Mesenchymal stem cell (in vitro differentiated cells and primary cell): Measurements from ENCODE around the gene LRTM1.

Experiments
- DNase-seq: peaks from one replicate; pipeline ENCODE4 v3.0.0-alpha.2; 2013
- H2AFZ ChIP-seq: one replicate; pipeline ENCODE4 v1.6.1; 2013; ENCODE audit warnings: low read depth, mild to moderate bottlenecking, control low read depth, inconsistent platforms, low read length, moderate library complexity
- H2AK5ac ChIP-seq: 2 replicates; pipeline ENCODE4 v1.6.1; 2013; ENCODE audit warnings: low read length, moderate library complexity, mild to moderate bottlenecking, inconsistent platforms; ENCODE audit not compliant: severe bottlenecking
- H2BK120ac ChIP-seq: one replicate; pipeline ENCODE4 v1.6.1; 2013; ENCODE audit warnings: low read depth, mild to moderate bottlenecking, inconsistent platforms, low read length, moderate library complexity
- H2BK12ac ChIP-seq, 2 experiments: one replicate each; pipeline ENCODE4 v1.6.1; 2013; ENCODE audit warnings: inconsistent platforms in 2 of 2, low read length in 2 of 2, mild to moderate bottlenecking in 2 of 2, moderate library complexity in 2 of 2, control low read depth in 1 of 2
- H2BK15ac ChIP-seq: one replicate; pipeline ENCODE4 v1.6.1; 2013; ENCODE audit warnings: mild to moderate bottlenecking, low read depth, inconsistent platforms; ENCODE audit not compliant: poor library complexity, severe bottlenecking
- H2BK5ac ChIP-seq: 2 replicates; pipeline ENCODE4 v1.6.1; 2013; ENCODE audit warnings: low read depth, mild to moderate bottlenecking, low read length, control low read depth, inconsistent platforms; ENCODE audit not compliant: poor library complexity, severe bottlenecking
- H3K14ac ChIP-seq, 2 experiments: one replicate each; pipeline ENCODE4 v1.6.1; 2013; ENCODE audit warnings: inconsistent platforms in 2 of 2, low read length in 2 of 2, control low read depth in 1 of 2, mild to moderate bottlenecking in 1 of 2, moderate library complexity in 1 of 2
- H3K18ac ChIP-seq, 2 experiments: one replicate each; pipeline ENCODE4 v1.6.1; 2013; ENCODE audit warnings: inconsistent platforms in 2 of 2, low read length in 2 of 2, control low read depth in 1 of 2, low read depth in 1 of 2, mild to moderate bottlenecking in 1 of 2
- H3K23ac ChIP-seq, 2 experiments: one replicate each; pipeline ENCODE4 v1.6.1; 2013; ENCODE audit warnings: inconsistent platforms in 2 of 2, low read length in 2 of 2, mild to moderate bottlenecking in 2 of 2, moderate library complexity in 2 of 2, control low read depth in 1 of 2
- H3K27ac ChIP-seq: 2 replicates; pipeline ENCODE4 v1.5.1; 2013; ENCODE audit warnings: mild to moderate bottlenecking, moderate library complexity, low read length, control low read depth, inconsistent platforms; ENCODE audit not compliant: poor library complexity, severe bottlenecking
- H3K27me3 ChIP-seq, 2 experiments: 2 replicates each; pipeline versions ENCODE4 v1.6.1 to v1.7.0; 2013; ENCODE audit warnings: low read length in 2 of 2, mild to moderate bottlenecking in 2 of 2, moderate library complexity in 2 of 2, control low read depth in 1 of 2, inconsistent platforms in 1 of 2; ENCODE audit not compliant: control insufficient read depth in 1 of 2, insufficient read depth in 1 of 2
- H3K36me3 ChIP-seq, 2 experiments: 2 replicates each; pipeline versions ENCODE4 v1.6.1 to v1.7.0; 2013; ENCODE audit warnings: low read length in 2 of 2, control low read depth in 1 of 2, inconsistent platforms in 1 of 2, low read depth in 1 of 2, mild to moderate bottlenecking in 1 of 2; ENCODE audit not compliant: insufficient read depth in 2 of 2, control insufficient read depth in 1 of 2
- H3K4ac ChIP-seq, 2 experiments: one replicate each; pipeline ENCODE4 v1.6.1; 2013; ENCODE audit warnings: inconsistent platforms in 2 of 2, low read length in 2 of 2, mild to moderate bottlenecking in 2 of 2, moderate library complexity in 2 of 2, control low read depth in 1 of 2, low read depth in 1 of 2
- H3K4me1 ChIP-seq: 2 replicates; pipeline ENCODE4 v1.6.1; 2013; ENCODE audit warnings: low read depth, low read length, control low read depth; ENCODE audit not compliant: control insufficient read depth, insufficient read depth
- H3K4me2 ChIP-seq: 2 replicates; pipeline ENCODE4 v1.6.1; 2013; ENCODE audit warnings: low read length, mild to moderate bottlenecking, inconsistent platforms; ENCODE audit not compliant: poor library complexity, severe bottlenecking
- H3K4me3 ChIP-seq, 2 experiments: 2 replicates each; pipeline versions ENCODE4 v1.5.1 to v1.7.0; 2013; ENCODE audit warnings: low read length in 2 of 2, mild to moderate bottlenecking in 2 of 2, control low read depth in 1 of 2, low read depth in 1 of 2; ENCODE audit not compliant: insufficient read depth in 1 of 2
- H3K79me1 ChIP-seq: replicated peaks from 2 replicates; pipeline ENCODE4 v1.6.1; 2013; ENCODE audit warnings: mild to moderate bottlenecking, control low read depth, low read length, inconsistent platforms; ENCODE audit not compliant: poor library complexity, severe bottlenecking
- H3K9ac ChIP-seq: 2 replicates; pipeline ENCODE4 v1.7.0; 2013; ENCODE audit warnings: mild to moderate bottlenecking, low read length, moderate library complexity
- H3K9me3 ChIP-seq: 2 replicates; pipeline ENCODE4 v1.7.0; 2013; ENCODE audit warnings: mild to moderate bottlenecking, low read length; ENCODE audit not compliant: control insufficient read depth
- H4K8ac ChIP-seq: one replicate; pipeline ENCODE4 v1.6.1; 2013; ENCODE audit warnings: inconsistent platforms, mild to moderate bottlenecking, low read length, moderate library complexity
- H4K91ac ChIP-seq: one replicate; pipeline ENCODE4 v1.6.1; 2013; ENCODE audit warnings: mild to moderate bottlenecking, low read length, inconsistent platforms
- WGBS: methylation state at CpG from one replicate; pipeline ENCODE4 v1.1.7; 2013; ENCODE audit warnings: mixed read lengths; 5-methylcytosine and 5-hydroxymethylcytosine counted together

The LRTM1 gene

GRCh38 chr3:54964081-54964480 is 36.2 kb upstream of the LRTM1 start:
- H3K27ac ChIP-seq = peak overlapping the region; percentile 16
- H3K4ac ChIP-seq = peak overlapping the region in 1 of 2 experiments; percentile 1
- H3K18ac ChIP-seq = no peak overlapping the region
- no peak overlapping the region for H2BK12ac ChIP-seq
- no peaks in the 10 kb centered on the region for H3K36me3 ChIP-seq
- H4K91ac ChIP-seq = no peak overlapping the region
- H3K23ac ChIP-seq = no peak overlapping the region
- H3K4me2 ChIP-seq = no peak overlapping the region
- no peak overlapping the region for H4K8ac ChIP-seq
- H2BK5ac ChIP-seq = no peak overlapping the region
- no peak overlapping the region for H3K14ac ChIP-seq
- H3K4me1 ChIP-seq = peaks cover 20% of the 10 kb centered on the region
- 96% methylated on average over 2 of the region's 3 CpGs for WGBS
- no peak overlapping the region for H2AFZ ChIP-seq
- peak overlapping the region; percentile 97 for H2AK5ac ChIP-seq
- no peak overlapping the region for H2BK15ac ChIP-seq
- no peak overlapping the region for H2BK120ac ChIP-seq
- H3K9me3 ChIP-seq = no peaks in the 10 kb centered on the region
- no peaks in the 10 kb centered on the region for H3K27me3 ChIP-seq
- no peak for DNase-seq
- no peaks in the 10 kb centered on the region for H3K79me1 ChIP-seq
- no peak overlapping the region for H3K4me3 ChIP-seq
- H3K9ac ChIP-seq = no peak overlapping the region

GRCh38 chr3:54963641-54964040 is 35.8 kb upstream of the LRTM1 start:
- no peak overlapping the region for H3K4me2 ChIP-seq
- no peak overlapping the region for H4K91ac ChIP-seq
- no peak overlapping the region for H3K9ac ChIP-seq
- H3K79me1 ChIP-seq = no peaks in the 10 kb centered on the region
- H3K14ac ChIP-seq = no peak overlapping the region
- H2BK12ac ChIP-seq = peak overlapping the region in 1 of 2 experiments; percentile 31
- no peak overlapping the region for H2AFZ ChIP-seq
- H3K36me3 ChIP-seq = no peaks in the 10 kb centered on the region
- no peak overlapping the region for H3K23ac ChIP-seq
- peak overlapping the region; percentile 97 for H2AK5ac ChIP-seq
- H3K27me3 ChIP-seq = no peaks in the 10 kb centered on the region
- no peak overlapping the region for H2BK5ac ChIP-seq
- no peak overlapping the region for H2BK15ac ChIP-seq
- no peak overlapping the region for H2BK120ac ChIP-seq
- 64% methylated on average over 2 of the region's 4 CpGs for WGBS
- H3K27ac ChIP-seq = no peak overlapping the region
- DNase-seq = no peak
- H3K9me3 ChIP-seq = no peaks in the 10 kb centered on the region
- H3K4me3 ChIP-seq = no peak overlapping the region
- H3K4me1 ChIP-seq = peaks cover 24% of the 10 kb centered on the region
- no peak overlapping the region for H4K8ac ChIP-seq
- H3K18ac ChIP-seq = no peak overlapping the region
- H3K4ac ChIP-seq = no peak overlapping the region

GRCh38 chr3:54962200-54962599 is 34.3 kb upstream of the LRTM1 start:
- no peak overlapping the region for H3K4me3 ChIP-seq
- no peak overlapping the region for H4K91ac ChIP-seq
- peak overlapping the region; percentile 94 for H2AK5ac ChIP-seq
- H3K9ac ChIP-seq = no peak overlapping the region
- H3K36me3 ChIP-seq = no peaks in the 10 kb centered on the region
- H2BK120ac ChIP-seq = no peak overlapping the region
- H3K4ac ChIP-seq = no peak overlapping the region
- DNase-seq = no peak
- H3K4me1 ChIP-seq = peaks cover 28% of the 10 kb centered on the region
- no peak overlapping the region for H2BK15ac ChIP-seq
- H3K14ac ChIP-seq = no peak overlapping the region
- H2BK12ac ChIP-seq = no peak overlapping the region
- H3K27me3 ChIP-seq = no peaks in the 10 kb centered on the region
- H2AFZ ChIP-seq = no peak overlapping the region
- 98% methylated on average over 2 of the region's 2 CpGs for WGBS
- H3K27ac ChIP-seq = peak overlapping the region; percentile 84
- H3K23ac ChIP-seq = no peak overlapping the region
- no peak overlapping the region for H4K8ac ChIP-seq
- peak overlapping the region; percentile 40 for H2BK5ac ChIP-seq
- no peak overlapping the region for H3K4me2 ChIP-seq
- no peaks in the 10 kb centered on the region for H3K9me3 ChIP-seq
- H3K79me1 ChIP-seq = no peaks in the 10 kb centered on the region
- no peak overlapping the region for H3K18ac ChIP-seq

- Histone ChIP-seq H3K4me1 (peaks cover 19% of the 10 kb centered on the region), H2AK5ac (peak overlapping the region; percentile 84), H4K8ac (no peak overlapping the region), H3K18ac (no peak overlapping the region), H3K27me3 (peaks cover 0 to 4% of the 10 kb centered on the region in 2 experiments), H2BK5ac (peak overlapping the region; percentile 75), H3K23ac (no peak overlapping the region), H3K79me1 (no peaks in the 10 kb centered on the region), H2BK12ac (no peak overlapping the region), H3K4me2 (no peak overlapping the region), H3K9me3 (no peaks in the 10 kb centered on the region), H4K91ac (no peak overlapping the region), H2BK15ac (no peak overlapping the region), H3K14ac (no peak overlapping the region), H3K27ac (peak overlapping the region; percentile 84), H3K4ac (no peak overlapping the region), H3K9ac (no peak overlapping the region), H3K36me3 (no peaks in the 10 kb centered on the region), H3K4me3 (no peak overlapping the region), H2BK120ac (no peak overlapping the region), H2AFZ (no peak overlapping the region)
- no peak for DNase-seq
- 57% methylated on average over 4 of the region's 4 CpGs for WGBS
These were observed 32.8 kb upstream of the LRTM1 start for GRCh38 chr3:54960701-54961100.
